OCI-LY7 (cell line): ENCODE results near the gene FBN1.

ENCODE experiments used
- CTCF ChIP-seq: fragments of 200-600 bp; sonication (generic); conservative IDR thresholded peaks from 2 replicates; pipeline ENCODE4 v1.5.1; 2014; ENCODE audit warnings: mild to moderate bottlenecking, antibody characterized with exemption, low read length, moderate library complexity, mixed read lengths
- EZH2phosphoT487 ChIP-seq: fragments of 200-600 bp; sonication (generic); IDR thresholded peaks from 2 replicates; pipeline ENCODE4 v1.6.1; 2018; ENCODE audit warnings: low read depth, borderline replicate concordance, mild to moderate bottlenecking, mixed run types, antibody characterized with exemption, low read length, moderate library complexity, mixed read lengths

- TF ChIP-seq CTCF (no peak), EZH2phosphoT487 (no peak)
These were observed 10.6 kb downstream of the FBN1 start for GRCh38 chr15:48634893-48635292.
